Endodermal cell (in vitro differentiated cells): ENCODE results near the gene KCNK4. TPM values are rescaled to one million over a fixed set of nuclear protein-coding genes. Genes with fewer than 3 reads are reported as not detected.

Experiments used
- DNase-seq: peaks from one replicate; pipeline ENCODE4 v3.0.0-alpha.2; 2017
- H3K27ac ChIP-seq: 2 replicates; pipeline ENCODE4 v1.5.1; 2013; ENCODE audit warnings: mild to moderate bottlenecking, low read depth, low read length, moderate library complexity
- H3K27me3 ChIP-seq: 2 replicates; pipeline ENCODE4 v1.6.1; 2013; ENCODE audit warnings: mild to moderate bottlenecking, low read length, moderate library complexity; ENCODE audit not compliant: insufficient read depth, control insufficient read depth, poor library complexity, severe bottlenecking
- H3K36me3 ChIP-seq: 2 replicates; pipeline ENCODE4 v1.7.0; 2013; ENCODE audit warnings: mild to moderate bottlenecking, low read length, moderate library complexity; ENCODE audit not compliant: control insufficient read depth, insufficient read depth
- H3K4me1 ChIP-seq: one replicate; pipeline ENCODE4 v1.7.0; 2013; ENCODE audit warnings: low read length; ENCODE audit not compliant: control insufficient read depth, insufficient read depth
- H3K4me3 ChIP-seq: 2 replicates; pipeline ENCODE4 v1.5.1; 2013; ENCODE audit warnings: mild to moderate bottlenecking, low read length, moderate library complexity
- H3K9ac ChIP-seq: 2 replicates; pipeline ENCODE4 v1.6.1; 2013; ENCODE audit warnings: mild to moderate bottlenecking, low read length, moderate library complexity; ENCODE audit not compliant: poor library complexity, severe bottlenecking; ENCODE audit errors: extremely low read depth
- H3K9me3 ChIP-seq: 2 replicates; pipeline ENCODE4 v1.6.1; 2013; ENCODE audit warnings: mild to moderate bottlenecking, low read length, moderate library complexity; ENCODE audit not compliant: control insufficient read depth
- H3K27ac Mint-ChIP-seq: 2 replicates; pipeline ENCODE4 v1.8.0; 2020; ENCODE audit warnings: mixed read lengths
- H3K27me3 Mint-ChIP-seq: 2 replicates; pipeline ENCODE4 v1.8.0; 2021; ENCODE audit warnings: mild to moderate bottlenecking, mixed read lengths; ENCODE audit not compliant: insufficient read depth
- H3K36me3 Mint-ChIP-seq: 2 replicates; pipeline ENCODE4 v1.8.0; 2020; ENCODE audit warnings: low read depth, mixed read lengths
- H3K4me1 Mint-ChIP-seq: 2 replicates; pipeline ENCODE4 v1.8.0; 2020; ENCODE audit warnings: mixed read lengths
- H3K4me3 Mint-ChIP-seq: 2 replicates; pipeline ENCODE4 v1.8.0; 2020; ENCODE audit warnings: mild to moderate bottlenecking, moderate library complexity, mixed read lengths
- H3K9me3 Mint-ChIP-seq: 2 replicates; pipeline ENCODE4 v1.8.0; 2020; ENCODE audit warnings: mild to moderate bottlenecking, mixed read lengths
- WGBS, 2 experiments: methylation state at CpG; one replicate each; pipeline versions ENCODE4 v1.1.5 to v1.1.7; 2013; ENCODE audit warnings: missing lambda C conversion rate in 2 of 2, mixed read lengths in 1 of 2; ENCODE audit not compliant: insufficient coverage in 1 of 2, insufficient read length in 1 of 2; 5-methylcytosine and 5-hydroxymethylcytosine counted together
- long read RNA-seq, 4 experiments: library from polyadenylated mRNA in 2 of 4; library from RNA in 1 of 4; library from capped mRNA in 1 of 4; stranded (forward) in 3 of 4; unstranded in 1 of 4; transcript quantifications; one replicate each; pipeline ENCODE4 v2.0.0, GENCODE V29; 2020 to 2021; ENCODE audit warnings: inconsistent platforms in 1 of 4
- polyA plus RNA-seq, 2 experiments: library from polyadenylated mRNA; stranded (reverse); fragments of 50-300 nt; gene quantifications; one replicate each; pipeline ENCODE4 v1.2.3, GENCODE V29; 2013
- total RNA-seq, 2 donors: library from RNA; stranded (reverse); fragmentation: NEBNext Ultra II Directional in 1 of 2; extraction: Animal tissue kit (Norgen Biotek cat#: 25700) in 1 of 2; gene quantifications; 2 replicates in 1 of 2; 3 replicates in 1 of 2; pipeline ENCODE4 v1.2.1, GENCODE V29; 2021
- TF ChIP-seq, protein P1 (sequence below): fragments of 200-600 bp; sonication (generic); conservative IDR thresholded peaks from 2 replicates; pipeline ENCODE4 v1.5.0; 2021; ENCODE audit warnings: antibody characterized with exemption, mild to moderate bottlenecking

KCNK4 gene
- not detected for total RNA-seq
- polyA plus RNA-seq (2013, experiment 1 of 2) = not detected
- polyA plus RNA-seq (2013, experiment 2 of 2) = not detected
- long read RNA-seq, experiment 1 = 0 reads
- long read RNA-seq, experiment 2 = 0 reads
- long read RNA-seq, experiment 3 = 0 reads
- long read RNA-seq, experiment 4 = 0 reads

DNA sequence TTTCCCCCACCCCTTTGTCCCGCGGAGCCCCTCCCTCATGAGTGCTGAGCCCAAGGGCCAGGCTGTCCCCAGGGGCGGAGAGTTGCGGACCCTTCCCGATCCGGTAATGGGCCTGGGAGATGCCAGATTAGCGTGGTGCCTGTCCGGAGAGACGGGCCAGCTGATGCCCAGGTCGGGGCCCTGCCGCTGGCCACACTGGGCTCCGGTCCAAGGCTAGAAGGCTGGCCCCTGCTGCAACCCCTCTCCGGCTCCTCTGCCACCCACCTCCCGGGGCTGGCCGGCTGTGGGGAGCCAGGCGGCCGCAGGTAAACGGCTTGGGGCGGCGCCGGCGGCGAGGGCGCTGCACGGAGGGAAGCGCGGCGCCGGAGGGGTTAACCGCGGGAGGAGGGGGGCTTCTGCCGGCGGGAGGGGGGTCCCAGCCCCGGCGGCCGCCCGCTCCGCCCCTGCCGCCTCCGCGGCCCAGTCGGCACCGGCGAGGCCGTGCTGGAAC, at the start of gene KCNK4:
KCNK4 (plus strand) TSS at position 41 of the 490 bp plus-strand sequence. CDS start 1,717 bp downstream, outside the sequence.
- H3K4me1 Mint-ChIP-seq = peaks cover 5% of the 10 kb centered on the region
- no peaks in the 10 kb centered on the region for H3K9me3 Mint-ChIP-seq
- H3K27ac Mint-ChIP-seq = no peak within 1 kb of the TSS
- H3K27me3 ChIP-seq = peaks cover 71% of the 10 kb centered on the region
- H3K4me1 ChIP-seq = no peaks in the 10 kb centered on the region
- no peak within 1 kb of the TSS for H3K4me3 ChIP-seq
- TF ChIP-seq, protein P1, sequence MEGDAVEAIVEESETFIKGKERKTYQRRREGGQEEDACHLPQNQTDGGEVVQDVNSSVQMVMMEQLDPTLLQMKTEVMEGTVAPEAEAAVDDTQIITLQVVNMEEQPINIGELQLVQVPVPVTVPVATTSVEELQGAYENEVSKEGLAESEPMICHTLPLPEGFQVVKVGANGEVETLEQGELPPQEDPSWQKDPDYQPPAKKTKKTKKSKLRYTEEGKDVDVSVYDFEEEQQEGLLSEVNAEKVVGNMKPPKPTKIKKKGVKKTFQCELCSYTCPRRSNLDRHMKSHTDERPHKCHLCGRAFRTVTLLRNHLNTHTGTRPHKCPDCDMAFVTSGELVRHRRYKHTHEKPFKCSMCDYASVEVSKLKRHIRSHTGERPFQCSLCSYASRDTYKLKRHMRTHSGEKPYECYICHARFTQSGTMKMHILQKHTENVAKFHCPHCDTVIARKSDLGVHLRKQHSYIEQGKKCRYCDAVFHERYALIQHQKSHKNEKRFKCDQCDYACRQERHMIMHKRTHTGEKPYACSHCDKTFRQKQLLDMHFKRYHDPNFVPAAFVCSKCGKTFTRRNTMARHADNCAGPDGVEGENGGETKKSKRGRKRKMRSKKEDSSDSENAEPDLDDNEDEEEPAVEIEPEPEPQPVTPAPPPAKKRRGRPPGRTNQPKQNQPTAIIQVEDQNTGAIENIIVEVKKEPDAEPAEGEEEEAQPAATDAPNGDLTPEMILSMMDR = no peak
- no peaks in the 10 kb centered on the region for H3K36me3 ChIP-seq
- DNase-seq = peak; percentile 71
- H3K9ac ChIP-seq = no peak within 1 kb of the TSS
- no peak within 1 kb of the TSS for H3K27ac ChIP-seq
- peak within 1 kb of the TSS; percentile 37 for H3K4me3 Mint-ChIP-seq
- peaks cover 5% of the 10 kb centered on the region for H3K36me3 Mint-ChIP-seq
- H3K9me3 ChIP-seq = no peaks in the 10 kb centered on the region
- 0 to 7% methylated on average over 10 to 45 of the region's 45 CpGs for WGBS, 2 experiments
- H3K27me3 Mint-ChIP-seq = peaks cover 70% of the 10 kb centered on the region

DNA sequence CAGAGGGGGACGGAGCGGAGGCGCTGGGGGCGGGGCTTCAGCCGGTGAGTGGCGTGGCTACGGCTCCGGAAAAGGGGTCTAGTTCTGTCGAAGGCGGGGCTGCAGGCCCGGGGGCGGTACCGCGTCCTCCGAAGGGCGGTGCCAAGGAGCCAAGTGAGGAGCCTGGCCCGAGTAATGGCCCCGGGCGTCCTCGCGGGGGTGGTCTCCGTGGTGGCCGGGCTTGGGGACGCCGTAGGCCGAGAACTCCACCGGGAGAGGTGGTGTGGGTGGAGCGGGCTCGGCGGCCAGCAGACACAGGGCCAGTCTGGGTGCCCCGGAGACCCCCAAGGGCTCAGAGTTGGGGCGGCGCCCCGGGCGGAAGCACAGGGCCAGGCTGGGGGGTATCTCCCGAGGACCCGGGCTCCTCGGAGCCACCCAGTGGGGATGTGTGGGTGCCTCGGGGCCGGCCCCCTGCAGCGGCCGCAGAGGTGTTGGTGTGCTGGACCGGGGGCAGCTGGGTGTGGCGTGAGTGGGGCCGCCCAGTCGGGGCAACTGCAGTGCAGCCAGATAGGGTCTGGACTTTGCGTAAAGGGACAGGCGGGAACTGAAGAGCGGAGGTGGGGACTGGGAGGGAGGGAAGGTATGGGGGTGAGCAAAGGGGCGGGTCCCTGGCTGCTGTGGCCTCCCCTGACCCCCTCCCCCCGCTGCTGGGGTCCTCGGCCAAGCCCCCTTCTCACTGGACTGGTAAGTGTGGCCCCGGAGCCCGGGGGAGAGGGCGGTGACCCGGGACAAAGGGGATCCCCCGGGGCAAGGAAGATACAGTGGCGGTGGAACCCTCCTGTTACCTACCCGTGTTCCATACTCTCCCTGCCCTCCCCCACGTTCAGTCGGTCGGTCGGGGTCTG, 49.4 kb upstream of the KCNK4 start:
- TF ChIP-seq, protein P1 = peak; percentile 16
- no peaks in the 10 kb centered on the region for H3K9me3 ChIP-seq
- peaks cover 9% of the 10 kb centered on the region for H3K4me1 Mint-ChIP-seq
- no peaks in the 10 kb centered on the region for H3K27me3 Mint-ChIP-seq
- DNase-seq = peak; percentile 86
- peaks cover 4% of the 10 kb centered on the region for H3K4me1 ChIP-seq
- H3K4me3 ChIP-seq = peak overlapping the region; percentile 95
- peaks cover 28% of the 10 kb centered on the region for H3K36me3 ChIP-seq
- H3K27ac Mint-ChIP-seq = peak overlapping the region; percentile 96
- WGBS, 2 experiments = 1 to 2% methylated on average over 11 to 63 of the region's 63 CpGs
- H3K27me3 ChIP-seq = no peaks in the 10 kb centered on the region
- H3K36me3 Mint-ChIP-seq = peaks cover 33% of the 10 kb centered on the region
- no peaks in the 10 kb centered on the region for H3K9me3 Mint-ChIP-seq
- peak overlapping the region; percentile 64 for H3K9ac ChIP-seq
- peak overlapping the region; percentile 76 for H3K4me3 Mint-ChIP-seq
- H3K27ac ChIP-seq = peak overlapping the region; percentile 68

DNA sequence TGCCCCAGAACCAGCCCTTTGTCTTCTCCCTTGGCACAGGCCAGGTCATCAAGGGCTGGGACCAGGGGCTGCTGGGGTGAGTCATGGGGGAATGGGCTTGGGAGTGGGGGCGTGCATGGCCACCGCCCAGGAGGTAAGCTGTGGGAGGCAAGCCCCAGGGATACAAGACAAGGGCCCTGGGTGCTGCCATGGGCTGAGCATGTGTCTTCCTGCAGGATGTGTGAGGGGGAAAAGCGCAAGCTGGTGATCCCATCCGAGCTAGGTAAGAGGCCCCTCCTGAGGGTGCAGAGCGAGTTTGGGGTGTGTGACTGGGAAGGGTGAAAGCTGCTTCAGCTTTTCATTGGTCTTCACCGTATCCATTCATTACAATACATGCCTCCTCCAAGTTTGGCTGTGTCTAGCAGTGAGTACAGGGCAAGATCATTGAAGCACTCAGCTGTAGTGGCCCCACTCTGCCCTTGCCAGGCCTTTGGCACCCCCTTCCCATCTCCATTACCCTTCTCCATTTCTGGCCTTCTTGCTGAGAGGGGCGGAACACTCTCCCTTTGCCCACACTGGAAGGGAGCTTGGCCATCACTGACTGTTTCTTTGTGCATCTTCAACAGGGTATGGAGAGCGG, 47.8 kb upstream of the KCNK4 start:
- Histone ChIP-seq H3K36me3 (peaks cover 23% of the 10 kb centered on the region), H3K9me3 (no peaks in the 10 kb centered on the region), H3K4me1 (peaks cover 7% of the 10 kb centered on the region), H3K27ac (no peak overlapping the region), H3K9ac (no peak overlapping the region), H3K4me3 (no peak overlapping the region), H3K27me3 (no peaks in the 10 kb centered on the region)
- Mint-ChIP-seq H3K27me3 (no peaks in the 10 kb centered on the region), H3K4me3 (peak overlapping the region; percentile 76), H3K4me1 (peaks cover 16% of the 10 kb centered on the region), H3K9me3 (no peaks in the 10 kb centered on the region), H3K27ac (peak overlapping the region; percentile 48), H3K36me3 (peaks cover 24% of the 10 kb centered on the region)
- TF ChIP-seq, protein P1 = no peak
- WGBS, 2 experiments = 96 to 97% methylated on average over 4 to 8 of the region's 8 CpGs
- DNase-seq = no peak
